ENCODE data around the gene NBL1. TPM values are rescaled to one million over a fixed set of nuclear protein-coding genes. Genes with fewer than 3 reads are reported as not detected.

The NBL1 gene
- total and polyA plus RNA-seq, 4 donors, result 62.1 to 427 (median 127) TPM

DNA sequence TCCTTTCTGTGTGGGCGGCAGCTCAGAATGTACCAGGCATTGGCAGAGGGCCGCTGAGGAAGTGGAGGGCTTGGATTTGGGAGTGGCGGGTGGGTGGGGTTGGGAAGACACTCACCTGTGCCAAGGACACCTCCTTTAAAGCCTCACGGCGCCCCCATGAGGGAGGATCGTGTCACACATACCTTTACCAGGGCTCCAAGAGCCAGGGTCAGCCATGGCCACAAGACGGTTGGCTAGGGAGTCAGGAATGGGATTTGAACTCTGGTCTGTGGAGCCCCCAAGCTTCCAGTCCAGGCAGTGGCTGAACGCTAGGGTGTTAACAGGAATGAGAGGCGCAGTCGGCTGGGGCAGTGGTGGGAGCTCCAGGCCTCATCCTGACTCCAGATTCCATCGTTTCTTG lies 4.6 kb downstream of the NBL1 start:
- 56% methylated on average over 6 of the region's 11 CpGs for WGBS (ENCODE audit: insufficient coverage)
- H3K27ac ChIP-seq (ENCODE audit: low read depth, low read length), result no peak overlapping the region
- H3K4me3 ChIP-seq (ENCODE audit: low read depth, low read length), result no peak overlapping the region
- H3K9me3 ChIP-seq (ENCODE audit: control insufficient read depth, insufficient read depth, low read length), result no peaks in the 10 kb centered on the region
- H3K36me3 ChIP-seq (ENCODE audit: control insufficient read depth, insufficient read depth, low read length), result peaks cover 10% of the 10 kb centered on the region
- H3K27me3 ChIP-seq (ENCODE audit: control insufficient read depth, insufficient read depth, low read length), result peaks cover 9% of the 10 kb centered on the region
- DNase-seq (ENCODE audit: low read depth in 4 of 6, low spot score in 6 of 6), result peak in 1 of 6 donors; percentile 13
- H3K4me1 ChIP-seq (ENCODE audit: control insufficient read depth, insufficient read depth, low read length), result peaks cover 41% of the 10 kb centered on the region

GRCh38 chr1:19650416-19651140 lies 6.5 kb downstream of the NBL1 start:
- H3K9me3 ChIP-seq (ENCODE audit: control insufficient read depth, insufficient read depth, low read length), result no peaks in the 10 kb centered on the region
- H3K36me3 ChIP-seq (ENCODE audit: control insufficient read depth, insufficient read depth, low read length), result peaks cover 18% of the 10 kb centered on the region
- H3K27ac ChIP-seq (ENCODE audit: low read depth, low read length), result peak overlapping the region; percentile 64
- WGBS (ENCODE audit: insufficient coverage), result 60% methylated on average over 5 of the region's 12 CpGs
- peak in 1 of 6 donors; percentile 11 for DNase-seq (ENCODE audit: low read depth in 4 of 6, low spot score in 6 of 6)
- peaks cover 2% of the 10 kb centered on the region for H3K27me3 ChIP-seq (ENCODE audit: control insufficient read depth, insufficient read depth, low read length)
- H3K4me3 ChIP-seq (ENCODE audit: low read depth, low read length), result no peak overlapping the region
- peaks cover 34% of the 10 kb centered on the region for H3K4me1 ChIP-seq (ENCODE audit: control insufficient read depth, insufficient read depth, low read length)

- Histone ChIP-seq H3K27ac (ENCODE audit: low read depth, low read length) (no peak overlapping the region), H3K4me3 (ENCODE audit: low read depth, low read length) (no peak overlapping the region), H3K36me3 (ENCODE audit: control insufficient read depth, insufficient read depth, low read length) (peaks cover 21% of the 10 kb centered on the region), H3K9me3 (ENCODE audit: control insufficient read depth, insufficient read depth, low read length) (no peaks in the 10 kb centered on the region), H3K27me3 (ENCODE audit: control insufficient read depth, insufficient read depth, low read length) (no peaks in the 10 kb centered on the region), H3K4me1 (ENCODE audit: control insufficient read depth, insufficient read depth, low read length) (peaks cover 27% of the 10 kb centered on the region)
- peak in 2 of 6 donors; percentile 63 to 69 for DNase-seq (ENCODE audit: low read depth in 4 of 6, low spot score in 6 of 6)
- WGBS (ENCODE audit: insufficient coverage), result 20% methylated on average over 11 of the region's 11 CpGs
These were observed 7.1 kb downstream of the NBL1 start for GRCh38 chr1:19651141-19651737.

DNA sequence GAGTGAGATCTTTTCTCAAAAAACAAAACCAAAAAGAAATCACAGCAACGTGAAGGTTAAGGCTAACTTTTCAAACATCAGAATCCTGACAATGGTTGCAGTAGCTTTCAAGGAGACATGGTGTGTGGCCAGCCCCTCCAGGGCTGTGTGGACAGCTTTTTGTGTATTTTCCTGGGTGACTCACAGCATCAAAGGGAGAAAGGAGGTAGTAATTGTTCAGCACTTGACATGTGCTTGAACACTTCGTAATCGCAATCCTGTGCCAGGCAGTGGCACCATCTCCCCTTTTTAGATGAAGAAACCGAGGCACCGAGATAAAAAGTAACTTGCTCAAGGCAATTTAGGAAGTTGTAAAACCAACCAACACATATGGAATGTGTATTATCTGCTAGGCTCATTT lies 10.3 kb downstream of the NBL1 start:
- Histone ChIP-seq H3K36me3 (ENCODE audit: control insufficient read depth, insufficient read depth, low read length) (peaks cover 42% of the 10 kb centered on the region), H3K4me1 (ENCODE audit: control insufficient read depth, insufficient read depth, low read length) (peaks cover 40% of the 10 kb centered on the region), H3K27ac (ENCODE audit: low read depth, low read length) (no peak overlapping the region), H3K4me3 (ENCODE audit: low read depth, low read length) (no peak overlapping the region), H3K9me3 (ENCODE audit: control insufficient read depth, insufficient read depth, low read length) (no peaks in the 10 kb centered on the region), H3K27me3 (ENCODE audit: control insufficient read depth, insufficient read depth, low read length) (no peaks in the 10 kb centered on the region)
- 100% methylated on average over 2 of the region's 5 CpGs for WGBS (ENCODE audit: insufficient coverage)
- DNase-seq (ENCODE audit: low read depth in 4 of 6, low spot score in 6 of 6), result no peak

DNA sequence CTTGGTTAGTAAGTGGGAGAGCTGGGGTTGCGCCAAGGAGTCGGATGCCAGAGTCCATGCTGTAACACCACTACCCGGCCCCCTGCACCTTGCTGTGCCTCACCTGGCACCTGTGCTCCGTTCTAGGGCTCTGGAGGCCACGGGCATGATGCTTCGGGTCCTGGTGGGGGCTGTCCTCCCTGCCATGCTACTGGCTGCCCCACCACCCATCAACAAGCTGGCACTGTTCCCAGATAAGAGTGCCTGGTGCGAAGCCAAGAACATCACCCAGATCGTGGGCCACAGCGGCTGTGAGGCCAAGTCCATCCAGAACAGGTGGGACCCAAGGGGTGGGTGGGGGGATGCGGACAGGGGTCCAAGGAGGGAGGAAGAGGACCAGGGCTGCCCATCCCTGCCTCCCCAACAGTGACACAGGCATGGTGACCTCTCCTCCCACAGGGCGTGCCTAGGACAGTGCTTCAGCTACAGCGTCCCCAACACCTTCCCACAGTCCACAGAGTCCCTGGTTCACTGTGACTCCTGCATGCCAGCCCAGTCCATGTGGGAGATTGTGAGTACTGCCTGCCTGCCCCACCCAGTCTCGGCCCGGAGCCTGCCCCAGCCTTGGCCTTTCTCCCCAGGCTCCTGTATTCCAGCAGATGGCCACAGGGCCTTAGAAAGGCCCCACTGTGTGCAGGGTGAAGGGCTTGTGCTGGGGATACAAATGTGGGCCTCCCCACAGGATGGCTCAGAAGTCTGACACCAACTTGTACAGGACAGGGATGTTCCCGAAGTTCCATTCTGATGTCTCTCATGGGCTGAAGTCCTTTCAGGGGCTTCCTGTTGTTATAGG lies 11.0 kb downstream of the NBL1 start:
- Histone ChIP-seq H3K27ac (ENCODE audit: low read depth, low read length) (no peak overlapping the region), H3K36me3 (ENCODE audit: control insufficient read depth, insufficient read depth, low read length) (peaks cover 42% of the 10 kb centered on the region), H3K4me3 (ENCODE audit: low read depth, low read length) (no peak overlapping the region), H3K27me3 (ENCODE audit: control insufficient read depth, insufficient read depth, low read length) (no peaks in the 10 kb centered on the region), H3K9me3 (ENCODE audit: control insufficient read depth, insufficient read depth, low read length) (no peaks in the 10 kb centered on the region), H3K4me1 (ENCODE audit: control insufficient read depth, insufficient read depth, low read length) (peaks cover 48% of the 10 kb centered on the region)
- WGBS (ENCODE audit: insufficient coverage), result 79% methylated on average over 12 of the region's 15 CpGs
- DNase-seq (ENCODE audit: low read depth in 4 of 6, low spot score in 6 of 6), result no peak

DNA sequence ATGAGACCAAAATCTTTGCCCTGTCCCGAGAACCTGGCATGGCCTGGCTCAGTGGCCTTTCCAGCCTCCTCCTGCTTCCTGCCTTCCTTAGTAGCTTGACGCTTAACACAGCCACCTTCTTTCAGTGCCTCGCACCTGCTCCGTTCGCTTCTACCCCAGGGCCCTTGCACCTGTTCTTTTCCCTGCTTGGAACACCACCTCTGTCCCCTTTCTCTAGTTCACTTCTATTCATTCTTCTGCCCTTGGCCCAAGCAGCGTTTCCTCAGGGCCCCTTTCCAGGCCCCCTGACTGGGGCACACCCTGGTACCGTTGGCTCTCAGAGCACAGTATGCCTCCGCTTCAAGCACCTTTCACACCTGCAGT lies 11.6 kb downstream of the NBL1 start:
- WGBS (ENCODE audit: insufficient coverage), result 90% methylated on average over 7 of the region's 8 CpGs
- Histone ChIP-seq H3K27me3 (ENCODE audit: control insufficient read depth, insufficient read depth, low read length) (no peaks in the 10 kb centered on the region), H3K4me3 (ENCODE audit: low read depth, low read length) (no peak overlapping the region), H3K4me1 (ENCODE audit: control insufficient read depth, insufficient read depth, low read length) (peaks cover 43% of the 10 kb centered on the region), H3K27ac (ENCODE audit: low read depth, low read length) (no peak overlapping the region), H3K36me3 (ENCODE audit: control insufficient read depth, insufficient read depth, low read length) (peaks cover 42% of the 10 kb centered on the region), H3K9me3 (ENCODE audit: control insufficient read depth, insufficient read depth, low read length) (no peaks in the 10 kb centered on the region)
- DNase-seq (ENCODE audit: low read depth in 4 of 6, low spot score in 6 of 6), result no peak

DNA sequence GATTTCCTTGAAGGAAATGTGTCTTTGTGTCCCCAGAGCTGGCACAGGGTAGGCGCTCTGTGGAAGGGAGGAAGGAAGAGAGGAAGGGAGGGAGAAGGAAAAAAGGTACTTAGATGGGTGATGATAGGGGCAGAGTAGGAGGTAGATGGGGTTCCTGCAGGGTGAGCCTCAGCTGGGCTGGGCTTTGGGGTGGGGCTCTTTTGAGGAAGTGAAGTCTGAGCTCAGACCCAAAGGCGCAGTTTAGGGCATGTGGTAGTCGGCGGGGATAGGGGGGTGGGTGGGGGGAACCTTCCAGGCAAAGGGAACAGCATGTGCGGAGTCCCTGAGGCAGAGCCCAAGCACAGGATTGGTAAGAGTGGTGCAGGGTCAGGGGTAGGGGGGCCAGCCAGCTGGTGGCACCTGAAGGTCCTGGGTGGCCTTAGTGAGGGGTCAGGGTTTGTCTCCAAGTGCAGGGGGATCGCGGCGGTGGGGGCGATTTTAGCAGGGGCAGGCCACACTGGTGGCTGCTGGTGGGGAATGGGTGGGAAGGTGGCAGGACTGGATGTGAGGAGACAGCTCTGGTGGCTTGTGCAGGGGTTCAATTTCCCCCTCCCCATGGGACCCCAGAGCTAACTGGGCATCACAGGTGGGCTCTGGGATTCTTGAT lies 12.1 kb downstream of the NBL1 start:
- Histone ChIP-seq H3K27ac (ENCODE audit: low read depth, low read length) (no peak overlapping the region), H3K4me1 (ENCODE audit: control insufficient read depth, insufficient read depth, low read length) (peaks cover 37% of the 10 kb centered on the region), H3K9me3 (ENCODE audit: control insufficient read depth, insufficient read depth, low read length) (no peaks in the 10 kb centered on the region), H3K27me3 (ENCODE audit: control insufficient read depth, insufficient read depth, low read length) (no peaks in the 10 kb centered on the region), H3K36me3 (ENCODE audit: control insufficient read depth, insufficient read depth, low read length) (peaks cover 39% of the 10 kb centered on the region), H3K4me3 (ENCODE audit: low read depth, low read length) (no peak overlapping the region)
- DNase-seq (ENCODE audit: low read depth in 4 of 6, low spot score in 6 of 6), result no peak
- 97% methylated on average over 8 of the region's 9 CpGs for WGBS (ENCODE audit: insufficient coverage)

DNA sequence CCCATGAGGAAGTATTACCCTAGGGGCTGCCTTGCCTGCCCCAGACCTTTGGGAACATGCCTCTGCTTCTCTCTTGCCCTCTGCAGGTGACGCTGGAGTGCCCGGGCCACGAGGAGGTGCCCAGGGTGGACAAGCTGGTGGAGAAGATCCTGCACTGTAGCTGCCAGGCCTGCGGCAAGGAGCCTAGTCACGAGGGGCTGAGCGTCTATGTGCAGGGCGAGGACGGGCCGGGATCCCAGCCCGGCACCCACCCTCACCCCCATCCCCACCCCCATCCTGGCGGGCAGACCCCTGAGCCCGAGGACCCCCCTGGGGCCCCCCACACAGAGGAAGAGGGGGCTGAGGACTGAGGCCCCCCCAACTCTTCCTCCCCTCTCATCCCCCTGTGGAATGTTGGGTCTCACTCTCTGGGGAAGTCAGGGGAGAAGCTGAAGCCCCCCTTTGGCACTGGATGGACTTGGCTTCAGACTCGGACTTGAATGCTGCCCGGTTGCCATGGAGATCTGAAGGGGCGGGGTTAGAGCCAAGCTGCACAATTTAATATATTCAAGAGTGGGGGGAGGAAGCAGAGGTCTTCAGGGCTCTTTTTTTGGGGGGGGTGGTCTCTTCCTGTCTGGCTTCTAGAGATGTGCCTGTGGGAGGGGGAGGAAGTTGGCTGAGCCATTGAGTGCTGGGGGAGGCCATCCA lies 12.8 kb downstream of the NBL1 start:
- Histone ChIP-seq H3K27me3 (ENCODE audit: control insufficient read depth, insufficient read depth, low read length) (no peaks in the 10 kb centered on the region), H3K9me3 (ENCODE audit: control insufficient read depth, insufficient read depth, low read length) (no peaks in the 10 kb centered on the region), H3K27ac (ENCODE audit: low read depth, low read length) (no peak overlapping the region), H3K4me3 (ENCODE audit: low read depth, low read length) (no peak overlapping the region), H3K36me3 (ENCODE audit: control insufficient read depth, insufficient read depth, low read length) (peaks cover 36% of the 10 kb centered on the region), H3K4me1 (ENCODE audit: control insufficient read depth, insufficient read depth, low read length) (peaks cover 35% of the 10 kb centered on the region)
- 39% methylated on average over 6 of the region's 15 CpGs for WGBS (ENCODE audit: insufficient coverage)
- peak in 2 of 6 donors; percentile 77 to 81 for DNase-seq (ENCODE audit: low read depth in 4 of 6, low spot score in 6 of 6)

DNA sequence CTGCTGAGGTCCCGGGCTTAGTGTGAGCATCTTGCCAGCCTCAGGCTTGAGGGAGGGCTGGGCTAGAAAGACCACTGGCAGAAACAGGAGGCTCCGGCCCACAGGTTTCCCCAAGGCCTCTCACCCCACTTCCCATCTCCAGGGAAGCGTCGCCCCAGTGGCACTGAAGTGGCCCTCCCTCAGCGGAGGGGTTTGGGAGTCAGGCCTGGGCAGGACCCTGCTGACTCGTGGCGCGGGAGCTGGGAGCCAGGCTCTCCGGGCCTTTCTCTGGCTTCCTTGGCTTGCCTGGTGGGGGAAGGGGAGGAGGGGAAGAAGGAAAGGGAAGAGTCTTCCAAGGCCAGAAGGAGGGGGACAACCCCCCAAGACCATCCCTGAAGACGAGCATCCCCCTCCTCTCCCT lies 13.4 kb downstream of the NBL1 start:
- no peak overlapping the region for H3K4me3 ChIP-seq (ENCODE audit: low read depth, low read length)
- no peaks in the 10 kb centered on the region for H3K27me3 ChIP-seq (ENCODE audit: control insufficient read depth, insufficient read depth, low read length)
- peaks cover 34% of the 10 kb centered on the region for H3K36me3 ChIP-seq (ENCODE audit: control insufficient read depth, insufficient read depth, low read length)
- peaks cover 35% of the 10 kb centered on the region for H3K4me1 ChIP-seq (ENCODE audit: control insufficient read depth, insufficient read depth, low read length)
- no peak for DNase-seq (ENCODE audit: low read depth in 4 of 6, low spot score in 6 of 6)
- no peaks in the 10 kb centered on the region for H3K9me3 ChIP-seq (ENCODE audit: control insufficient read depth, insufficient read depth, low read length)
- WGBS (ENCODE audit: insufficient coverage), result 88% methylated on average over 4 of the region's 10 CpGs
- H3K27ac ChIP-seq (ENCODE audit: low read depth, low read length), result no peak overlapping the region
